ENCODE data around the gene TEX10. TPM values are rescaled to one million over a fixed set of nuclear protein-coding genes. Genes with fewer than 3 reads are reported as not detected.
A peak's percentile ranks its signal among the peaks of the same experiment; 100 is the strongest.

TEX10 gene
- polyA plus RNA-seq (2012; rRNA removed): 12.7 and 16.7 TPM in 2 replicates
- 15.5 and 15.9 TPM in 2 replicates for polyA plus RNA-seq (2012; cell fraction: cytosol; rRNA removed)
- 16.8 and 26.0 TPM in 2 replicates for polyA plus RNA-seq (2012; cell fraction: nucleus; rRNA removed)

DNA sequence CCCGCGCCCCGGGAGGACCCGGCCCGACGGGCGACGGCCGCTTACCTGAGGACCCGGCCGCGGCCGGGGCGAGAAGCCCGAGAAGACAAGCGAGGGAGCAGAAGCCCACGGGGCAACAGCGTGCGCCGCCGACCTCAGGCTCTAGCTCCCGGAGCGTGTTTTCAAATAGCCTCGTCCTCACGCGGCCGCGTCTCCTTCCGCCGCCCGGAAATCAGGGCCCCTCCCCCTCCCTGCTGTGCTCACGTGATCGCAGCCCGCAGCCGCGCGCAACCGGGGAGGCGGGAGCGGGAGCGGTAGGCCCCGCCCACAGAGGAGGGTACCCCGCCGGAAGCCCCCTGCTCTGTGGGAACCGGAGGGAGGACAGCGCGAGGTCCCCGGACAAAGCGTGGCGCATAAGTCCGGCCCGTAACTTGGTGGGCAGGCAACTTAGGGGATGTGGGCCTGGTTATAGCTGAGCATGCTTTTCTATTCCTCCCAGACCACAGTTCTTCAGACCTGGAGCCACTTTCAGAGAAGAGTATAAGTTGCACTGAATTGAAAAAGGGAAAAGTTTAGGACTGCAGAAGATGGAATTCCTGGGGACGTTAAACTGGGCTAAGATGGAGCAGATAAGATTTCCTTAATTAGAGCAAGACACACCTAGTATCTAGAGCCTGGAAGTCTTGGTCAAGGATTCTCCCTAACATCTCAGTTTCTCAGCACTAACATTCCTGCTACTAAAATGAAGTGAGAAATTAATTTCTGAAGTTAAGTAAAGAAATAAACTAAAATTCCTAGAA lies at the start of gene TEX10:
TSS of gene TEX10 (minus strand) at position 216 of the 779 bp plus-strand sequence. CDS start 3,579 bp downstream, outside the sequence.
- Histone ChIP-seq H3K36me3 (replicated peaks in 1 of 2; ENCODE audit: control insufficient read depth in 1 of 2, insufficient read depth in 2 of 2, low read length in 1 of 2) (peaks cover 1 to 15% of the 10 kb centered on the region in 2 experiments), H3K9ac (peak within 1 kb of the TSS; percentile 98), H3K4me3 (ENCODE audit: low read depth in 2 of 2, low read length in 1 of 2) (peak within 1 kb of the TSS; percentile 97), H3K4me2 (peak within 1 kb of the TSS; percentile 97), H3K9me3 (no peaks in the 10 kb centered on the region), H3K27ac (ENCODE audit: low read depth in 2 of 2, low read length in 1 of 2) (peak within 1 kb of the TSS; percentile 84 to 85), H3K27me3 (ENCODE audit: insufficient read depth) (no peaks in the 10 kb centered on the region), H3K9me2 (no peaks in the 10 kb centered on the region), H3F3A (replicated peaks; ENCODE audit: insufficient read depth) (no peaks in the 10 kb centered on the region), H4K20me1 (ENCODE audit: insufficient read depth) (peaks cover 33% of the 10 kb centered on the region), H2AFZ (ENCODE audit: low read depth) (peak within 1 kb of the TSS; percentile 96), H3K79me2 (ENCODE audit: insufficient read depth) (peaks cover 52% of the 10 kb centered on the region), H3K4me1 (ENCODE audit: control insufficient read depth in 1 of 2, insufficient read depth in 2 of 2, low read depth in 1 of 2, low read length in 1 of 2) (peaks cover 11 to 17% of the 10 kb centered on the region in 2 experiments; a peak in 3 of 4 replicates)
- ChIA-PET CTCF (interaction anchor here (0.8 to 3.0 kb wide), 6 partner anchors 10 to 249 kb away, joined by 3 to 17 read pairs (median 5); no protein-coding TSS in a partner anchor), POLR2A (interaction anchor here (0.5 to 1.2 kb wide), 4 partner anchors 74 to 531 kb away, joined by 3 to 6 read pairs (median 3); no protein-coding TSS in a partner anchor)
- peak; percentile 99 for DNase-seq
- under 1% methylated on average over 23 of the region's 53 CpGs for WGBS (ENCODE audit: low lambda C conversion rate)
- TF ChIP-seq, protein P1, sequence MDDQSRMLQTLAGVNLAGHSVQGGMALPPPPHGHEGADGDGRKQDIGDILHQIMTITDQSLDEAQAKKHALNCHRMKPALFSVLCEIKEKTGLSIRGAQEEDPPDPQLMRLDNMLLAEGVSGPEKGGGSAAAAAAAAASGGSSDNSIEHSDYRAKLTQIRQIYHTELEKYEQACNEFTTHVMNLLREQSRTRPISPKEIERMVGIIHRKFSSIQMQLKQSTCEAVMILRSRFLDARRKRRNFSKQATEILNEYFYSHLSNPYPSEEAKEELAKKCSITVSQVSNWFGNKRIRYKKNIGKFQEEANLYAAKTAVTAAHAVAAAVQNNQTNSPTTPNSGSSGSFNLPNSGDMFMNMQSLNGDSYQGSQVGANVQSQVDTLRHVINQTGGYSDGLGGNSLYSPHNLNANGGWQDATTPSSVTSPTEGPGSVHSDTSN (IDR thresholded peaks at IDR 0.05): no peak
- peak; percentile 76; the same call in 1 of the 2 replicates for TF ChIP-seq SIN3A (IDR thresholded peaks at IDR 0.05; ENCODE audit: borderline replicate concordance, low read depth, low read length)
- peak; percentile 41; the same call in 1 of the 2 replicates for TF ChIP-seq GATA2 (CRISPR knock-in tag; IDR thresholded peaks at IDR 0.05)
- peak; percentile 83 for TF ChIP-seq TAF1 (IDR thresholded peaks at IDR 0.05; ENCODE audit: borderline replicate concordance, low read depth, low read length)
- peak; percentile 65 for TF ChIP-seq ELF1 (IDR thresholded peaks at IDR 0.05)
- peak; percentile 81 for TF ChIP-seq GABPA (IDR thresholded peaks at IDR 0.05; ENCODE audit: low read depth)
- TF ChIP-seq TCF12 (IDR thresholded peaks at IDR 0.05): peak; percentile 28; the same call in 1 of the 2 replicates
- TF ChIP-seq, protein P2, sequence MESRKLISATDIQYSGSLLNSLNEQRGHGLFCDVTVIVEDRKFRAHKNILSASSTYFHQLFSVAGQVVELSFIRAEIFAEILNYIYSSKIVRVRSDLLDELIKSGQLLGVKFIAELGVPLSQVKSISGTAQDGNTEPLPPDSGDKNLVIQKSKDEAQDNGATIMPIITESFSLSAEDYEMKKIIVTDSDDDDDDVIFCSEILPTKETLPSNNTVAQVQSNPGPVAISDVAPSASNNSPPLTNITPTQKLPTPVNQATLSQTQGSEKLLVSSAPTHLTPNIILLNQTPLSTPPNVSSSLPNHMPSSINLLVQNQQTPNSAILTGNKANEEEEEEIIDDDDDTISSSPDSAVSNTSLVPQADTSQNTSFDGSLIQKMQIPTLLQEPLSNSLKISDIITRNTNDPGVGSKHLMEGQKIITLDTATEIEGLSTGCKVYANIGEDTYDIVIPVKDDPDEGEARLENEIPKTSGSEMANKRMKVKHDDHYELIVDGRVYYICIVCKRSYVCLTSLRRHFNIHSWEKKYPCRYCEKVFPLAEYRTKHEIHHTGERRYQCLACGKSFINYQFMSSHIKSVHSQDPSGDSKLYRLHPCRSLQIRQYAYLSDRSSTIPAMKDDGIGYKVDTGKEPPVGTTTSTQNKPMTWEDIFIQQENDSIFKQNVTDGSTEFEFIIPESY (IDR thresholded peaks at IDR 0.05; ENCODE audit: borderline replicate concordance, low read depth): peak; percentile 41; the same call in 1 of the 2 replicates
- TF ChIP-seq, protein P3, sequence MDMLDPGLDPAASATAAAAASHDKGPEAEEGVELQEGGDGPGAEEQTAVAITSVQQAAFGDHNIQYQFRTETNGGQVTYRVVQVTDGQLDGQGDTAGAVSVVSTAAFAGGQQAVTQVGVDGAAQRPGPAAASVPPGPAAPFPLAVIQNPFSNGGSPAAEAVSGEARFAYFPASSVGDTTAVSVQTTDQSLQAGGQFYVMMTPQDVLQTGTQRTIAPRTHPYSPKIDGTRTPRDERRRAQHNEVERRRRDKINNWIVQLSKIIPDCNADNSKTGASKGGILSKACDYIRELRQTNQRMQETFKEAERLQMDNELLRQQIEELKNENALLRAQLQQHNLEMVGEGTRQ (IDR thresholded peaks at IDR 0.05; ENCODE audit: borderline replicate concordance, low read depth, low read length): peak; percentile 82
- no peak for TF ChIP-seq MEF2A (IDR thresholded peaks at IDR 0.05; ENCODE audit: borderline replicate concordance, low read depth)
- peak; percentile 89 for TF ChIP-seq CHD2 (IDR thresholded peaks at IDR 0.05; ENCODE audit: low read length, partially characterized antibody)
- TF ChIP-seq EZH2phosphoT487 (IDR thresholded peaks at IDR 0.05; ENCODE audit: borderline replicate concordance, low read depth): no peak
- no peak for TF ChIP-seq NFIC (IDR thresholded peaks at IDR 0.05; ENCODE audit: borderline replicate concordance)
- peak; percentile 26; the same call in 1 of the 2 replicates for TF ChIP-seq TEAD4 (IDR thresholded peaks at IDR 0.05; ENCODE audit: borderline replicate concordance, insufficient read depth)
- 0 out of 2 replicates have a peak, but pooled peaks have one; percentile 18 for TF ChIP-seq FOXM1 (IDR thresholded peaks at IDR 0.05; ENCODE audit: low read depth)
- peak; percentile 64; the same call in 1 of the 2 replicates for TF ChIP-seq NRF1 (IDR thresholded peaks at IDR 0.05; ENCODE audit: low read depth, low read length)
- TF ChIP-seq POLR2AphosphoS5 (IDR thresholded peaks at IDR 0.05; ENCODE audit: low read depth, low read length): peak; percentile 92
- TF ChIP-seq YY1 (IDR thresholded peaks at IDR 0.05; ENCODE audit: low read depth): peak; percentile 48; the same call in 1 of the 2 replicates
- peak; percentile 96 for TF ChIP-seq MXI1 (IDR thresholded peaks at IDR 0.05; ENCODE audit: low read depth, low read length)
- no peak for TF ChIP-seq FOSL2 (IDR thresholded peaks at IDR 0.05; ENCODE audit: borderline replicate concordance, low read depth)
- TF ChIP-seq, protein P4, sequence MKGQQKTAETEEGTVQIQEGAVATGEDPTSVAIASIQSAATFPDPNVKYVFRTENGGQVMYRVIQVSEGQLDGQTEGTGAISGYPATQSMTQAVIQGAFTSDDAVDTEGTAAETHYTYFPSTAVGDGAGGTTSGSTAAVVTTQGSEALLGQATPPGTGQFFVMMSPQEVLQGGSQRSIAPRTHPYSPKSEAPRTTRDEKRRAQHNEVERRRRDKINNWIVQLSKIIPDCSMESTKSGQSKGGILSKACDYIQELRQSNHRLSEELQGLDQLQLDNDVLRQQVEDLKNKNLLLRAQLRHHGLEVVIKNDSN (IDR thresholded peaks at IDR 0.05; ENCODE audit: borderline replicate concordance, low read depth): peak; percentile 99
- TF ChIP-seq, protein P5, sequence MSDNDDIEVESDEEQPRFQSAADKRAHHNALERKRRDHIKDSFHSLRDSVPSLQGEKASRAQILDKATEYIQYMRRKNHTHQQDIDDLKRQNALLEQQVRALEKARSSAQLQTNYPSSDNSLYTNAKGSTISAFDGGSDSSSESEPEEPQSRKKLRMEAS (IDR thresholded peaks at IDR 0.05; ENCODE audit: low read depth): peak; percentile 95
